Heart left ventricle (tissue), 13 donors: ENCODE measurements around the gene HPS5.

Experiments
- POLR2A ChIP-seq, 2 donors: fragments of 450-650 bp; IDR thresholded peaks; one replicate each; pipeline ENCODE4 v1.6.1; 2017; ENCODE audit warnings: antibody characterized with exemption in 2 of 2, mild to moderate bottlenecking in 2 of 2, moderate library complexity in 2 of 2
- TF ChIP-seq, protein P1 (sequence below), 12 donors: fragments of 200-600 bp; sonication (generic) in 4 of 12; IDR thresholded peaks; one replicate each; pipeline versions ENCODE4 v1.5.0 to v1.8.0; 2018 to 2022; ENCODE audit warnings: antibody characterized with exemption in 12 of 12, mild to moderate bottlenecking in 5 of 12
- donor health status: ischemic (EF 13 %, LVEDD 7.1; RV severe dilation, severe dysfunction).
- donor health status: DM: no; HTN: yes; CAD: no.
- donor health status: DM: no; HTN: no; CAD: no.
- donor health status: ischemic (EF 25% LVEDD 6.9; RV normal size, moderate dysfunction).
- donor health status: ischemic (EF 25% LVEDD 5.7; RV mildly dilated, moderate dysfunction).
- donor health status: ischemic (EF 35%, LVEDD 5.7; RV mildly dilated, moderate dysfunction).
- donor health status: nonischemic (EF 11% LVEDD 7.7; RV severe dilation, severe dysfunction).
- donor health status: DM: yes; HTN: yes; CAD: no.
- donor health status: PGD.
- donor health status: ischemic (EF 29% LVEDD 5.4; RV normal size, mild dysfunction).
- donor health status: nonischemic (EF 23%, LVEDD 6.1; RV moderate dilation, normal function).

GRCh38 chr11:18322818-18323570 lies 1.1 kb upstream of the HPS5 start:
- TF ChIP-seq, protein P1, sequence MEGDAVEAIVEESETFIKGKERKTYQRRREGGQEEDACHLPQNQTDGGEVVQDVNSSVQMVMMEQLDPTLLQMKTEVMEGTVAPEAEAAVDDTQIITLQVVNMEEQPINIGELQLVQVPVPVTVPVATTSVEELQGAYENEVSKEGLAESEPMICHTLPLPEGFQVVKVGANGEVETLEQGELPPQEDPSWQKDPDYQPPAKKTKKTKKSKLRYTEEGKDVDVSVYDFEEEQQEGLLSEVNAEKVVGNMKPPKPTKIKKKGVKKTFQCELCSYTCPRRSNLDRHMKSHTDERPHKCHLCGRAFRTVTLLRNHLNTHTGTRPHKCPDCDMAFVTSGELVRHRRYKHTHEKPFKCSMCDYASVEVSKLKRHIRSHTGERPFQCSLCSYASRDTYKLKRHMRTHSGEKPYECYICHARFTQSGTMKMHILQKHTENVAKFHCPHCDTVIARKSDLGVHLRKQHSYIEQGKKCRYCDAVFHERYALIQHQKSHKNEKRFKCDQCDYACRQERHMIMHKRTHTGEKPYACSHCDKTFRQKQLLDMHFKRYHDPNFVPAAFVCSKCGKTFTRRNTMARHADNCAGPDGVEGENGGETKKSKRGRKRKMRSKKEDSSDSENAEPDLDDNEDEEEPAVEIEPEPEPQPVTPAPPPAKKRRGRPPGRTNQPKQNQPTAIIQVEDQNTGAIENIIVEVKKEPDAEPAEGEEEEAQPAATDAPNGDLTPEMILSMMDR (IDR thresholded peaks at IDR 0.05): no peak
- no peak for TF ChIP-seq POLR2A (IDR thresholded peaks at IDR 0.05)
